D721Med (cell line): Measurements from ENCODE around the gene STPG4.

Experiments used
- DNase-seq: peaks from one replicate; pipeline ENCODE4 v3.0.0; 2011; ENCODE audit warnings: low spot score; ENCODE audit not compliant: insufficient read length
- FAIRE-seq: peaks from 2 replicates; lab custom pipeline; 2011; peaks lifted over from hg19 to GRCh38; lab: Jason Lieb, UNC
- TF ChIP-seq, protein P1 (sequence below): IDR thresholded peaks from 2 replicates; pipeline ENCODE4 v1.5.1; 2012; ENCODE audit warnings: mild to moderate bottlenecking, control low read depth; ENCODE audit not compliant: insufficient read depth; ENCODE audit errors: missing control alignments

Gene STPG4

DNA sequence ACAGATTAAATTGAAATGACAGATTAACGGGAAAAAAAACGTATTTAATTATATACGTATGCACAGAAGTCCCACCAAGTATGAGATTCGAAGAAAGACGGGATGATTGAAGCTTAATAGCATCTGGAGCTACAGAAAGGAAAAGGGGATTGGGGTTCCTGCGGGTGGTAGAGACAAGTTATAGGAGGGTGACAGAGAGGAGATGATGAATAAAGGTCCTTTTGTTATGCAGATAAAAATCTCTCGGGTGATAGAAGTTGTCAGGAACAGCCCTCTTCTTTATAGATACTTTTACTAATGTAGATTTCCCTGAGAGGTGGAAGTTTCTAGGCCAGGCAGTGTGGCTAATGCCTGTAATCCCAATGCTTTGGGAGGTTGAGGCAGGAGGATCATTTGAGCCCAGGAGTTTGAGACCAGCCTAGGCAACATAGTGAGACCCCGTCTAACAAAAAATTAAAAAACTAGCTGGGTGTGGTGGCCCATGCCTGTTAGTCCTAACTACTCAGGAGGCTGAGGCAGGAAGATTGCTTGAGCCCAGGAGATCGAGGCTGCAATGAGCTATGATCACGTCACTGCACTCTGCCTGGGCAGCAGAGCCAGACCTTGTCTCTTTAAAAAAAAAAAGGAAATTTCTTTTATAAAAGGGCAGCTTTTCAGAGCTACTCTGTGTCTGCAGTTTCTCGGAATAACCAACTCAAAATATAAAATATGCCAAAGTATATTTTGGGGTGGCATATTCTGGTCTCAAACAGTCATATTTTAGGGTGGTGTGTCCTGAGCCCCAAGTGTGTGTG lies 113.0 kb downstream of the STPG4 start:
- DNase-seq: no peak
- TF ChIP-seq, protein P1, sequence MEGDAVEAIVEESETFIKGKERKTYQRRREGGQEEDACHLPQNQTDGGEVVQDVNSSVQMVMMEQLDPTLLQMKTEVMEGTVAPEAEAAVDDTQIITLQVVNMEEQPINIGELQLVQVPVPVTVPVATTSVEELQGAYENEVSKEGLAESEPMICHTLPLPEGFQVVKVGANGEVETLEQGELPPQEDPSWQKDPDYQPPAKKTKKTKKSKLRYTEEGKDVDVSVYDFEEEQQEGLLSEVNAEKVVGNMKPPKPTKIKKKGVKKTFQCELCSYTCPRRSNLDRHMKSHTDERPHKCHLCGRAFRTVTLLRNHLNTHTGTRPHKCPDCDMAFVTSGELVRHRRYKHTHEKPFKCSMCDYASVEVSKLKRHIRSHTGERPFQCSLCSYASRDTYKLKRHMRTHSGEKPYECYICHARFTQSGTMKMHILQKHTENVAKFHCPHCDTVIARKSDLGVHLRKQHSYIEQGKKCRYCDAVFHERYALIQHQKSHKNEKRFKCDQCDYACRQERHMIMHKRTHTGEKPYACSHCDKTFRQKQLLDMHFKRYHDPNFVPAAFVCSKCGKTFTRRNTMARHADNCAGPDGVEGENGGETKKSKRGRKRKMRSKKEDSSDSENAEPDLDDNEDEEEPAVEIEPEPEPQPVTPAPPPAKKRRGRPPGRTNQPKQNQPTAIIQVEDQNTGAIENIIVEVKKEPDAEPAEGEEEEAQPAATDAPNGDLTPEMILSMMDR: no peak
- no peak for FAIRE-seq

DNA sequence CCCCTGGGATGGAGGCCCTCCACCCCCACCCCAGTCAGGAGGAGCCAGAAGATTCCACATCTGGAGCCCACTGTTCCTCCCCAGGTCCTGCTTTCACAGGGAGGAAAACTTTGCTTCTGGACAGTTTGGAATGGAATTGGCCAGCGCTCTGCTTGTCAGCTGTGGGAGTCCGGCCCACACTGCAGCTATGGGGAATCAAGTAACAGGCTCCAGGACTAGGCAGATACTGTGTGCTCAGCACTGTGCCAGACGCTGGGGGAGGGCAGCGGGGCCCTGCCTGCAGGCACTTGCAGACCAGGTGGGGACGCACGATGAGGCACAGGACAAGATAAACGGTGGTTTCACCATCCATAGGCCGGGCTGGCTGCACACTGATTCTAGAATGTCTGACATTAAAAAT lies 114.0 kb downstream of the STPG4 start:
- no peak for FAIRE-seq
- DNase-seq: no peak
- TF ChIP-seq, protein P1: no peak

DNA sequence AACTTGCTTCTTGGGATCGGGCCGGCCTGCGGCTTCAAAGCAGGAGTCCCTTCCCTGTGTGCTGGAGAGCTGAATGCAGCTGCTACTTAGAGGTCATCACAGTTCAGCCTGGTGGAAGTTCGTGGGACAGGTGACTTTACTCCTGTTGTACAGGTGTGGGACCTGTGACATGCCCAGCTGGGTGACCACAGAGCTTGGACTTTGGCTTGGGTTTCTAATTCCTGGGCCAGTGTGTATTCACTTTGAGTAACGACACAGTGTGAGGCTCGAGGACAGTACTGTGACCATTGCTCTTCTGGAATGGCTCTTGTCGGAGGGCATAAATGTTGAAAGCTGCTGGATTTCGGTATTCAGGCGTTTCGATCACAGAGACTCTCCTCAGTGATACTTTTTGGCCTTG lies 114.5 kb downstream of the STPG4 start:
- TF ChIP-seq, protein P1: no peak
- FAIRE-seq: no peak
- DNase-seq: no peak

DNA sequence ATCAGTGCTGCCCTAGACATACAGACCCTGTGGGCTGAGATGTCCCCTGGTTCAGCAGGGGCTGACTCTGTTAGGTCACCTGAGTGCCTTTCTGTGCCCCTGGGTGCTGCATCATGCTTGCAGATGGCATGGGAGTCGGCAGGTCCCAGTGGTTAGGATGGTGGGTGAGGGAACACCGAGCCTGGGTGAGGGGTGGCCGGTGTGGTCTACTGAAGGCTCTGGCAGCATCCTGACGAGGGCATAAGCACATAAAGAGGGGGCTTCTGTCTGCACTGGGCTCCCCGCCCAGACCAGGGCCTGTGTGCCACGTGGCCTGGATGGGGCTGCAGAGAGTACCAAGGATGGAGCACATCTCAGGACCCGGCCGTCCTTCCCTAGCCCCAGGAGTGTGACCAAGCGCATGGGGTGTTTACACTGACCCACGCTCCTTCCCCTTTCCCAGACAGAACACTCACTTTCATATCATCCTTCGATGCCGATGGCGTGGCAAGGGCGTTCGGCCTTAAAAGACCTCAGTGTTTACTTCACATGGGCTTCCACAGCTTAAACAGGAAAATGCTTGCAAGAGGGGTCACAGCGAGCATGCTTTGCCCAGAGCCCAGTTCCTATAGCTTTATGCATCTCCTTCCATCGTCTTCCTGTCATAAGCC lies 115.1 kb downstream of the STPG4 start:
- TF ChIP-seq, protein P1: no peak
- FAIRE-seq (no peak), DNase-seq (no peak)

DNA sequence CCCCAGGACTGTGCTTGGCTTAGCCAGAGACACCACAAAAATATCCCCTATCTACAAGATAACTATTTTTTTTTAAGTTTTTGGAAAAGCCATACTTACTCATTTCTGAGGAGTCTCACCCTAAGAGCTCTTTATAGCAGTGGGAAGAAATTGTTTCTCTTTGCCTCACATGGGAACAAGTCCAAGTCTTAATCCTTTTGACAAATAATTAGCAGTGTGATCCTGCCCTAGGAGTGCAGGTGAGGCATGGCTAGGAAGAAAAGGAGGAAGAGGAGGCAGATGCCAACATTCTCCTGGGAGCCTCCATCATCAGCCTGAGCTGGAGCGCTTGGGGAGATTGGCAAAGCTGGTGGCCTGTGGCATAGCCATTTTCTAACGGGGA lies 115.6 kb downstream of the STPG4 start:
- TF ChIP-seq, protein P1: no peak
- no peak for FAIRE-seq
- DNase-seq: no peak

DNA sequence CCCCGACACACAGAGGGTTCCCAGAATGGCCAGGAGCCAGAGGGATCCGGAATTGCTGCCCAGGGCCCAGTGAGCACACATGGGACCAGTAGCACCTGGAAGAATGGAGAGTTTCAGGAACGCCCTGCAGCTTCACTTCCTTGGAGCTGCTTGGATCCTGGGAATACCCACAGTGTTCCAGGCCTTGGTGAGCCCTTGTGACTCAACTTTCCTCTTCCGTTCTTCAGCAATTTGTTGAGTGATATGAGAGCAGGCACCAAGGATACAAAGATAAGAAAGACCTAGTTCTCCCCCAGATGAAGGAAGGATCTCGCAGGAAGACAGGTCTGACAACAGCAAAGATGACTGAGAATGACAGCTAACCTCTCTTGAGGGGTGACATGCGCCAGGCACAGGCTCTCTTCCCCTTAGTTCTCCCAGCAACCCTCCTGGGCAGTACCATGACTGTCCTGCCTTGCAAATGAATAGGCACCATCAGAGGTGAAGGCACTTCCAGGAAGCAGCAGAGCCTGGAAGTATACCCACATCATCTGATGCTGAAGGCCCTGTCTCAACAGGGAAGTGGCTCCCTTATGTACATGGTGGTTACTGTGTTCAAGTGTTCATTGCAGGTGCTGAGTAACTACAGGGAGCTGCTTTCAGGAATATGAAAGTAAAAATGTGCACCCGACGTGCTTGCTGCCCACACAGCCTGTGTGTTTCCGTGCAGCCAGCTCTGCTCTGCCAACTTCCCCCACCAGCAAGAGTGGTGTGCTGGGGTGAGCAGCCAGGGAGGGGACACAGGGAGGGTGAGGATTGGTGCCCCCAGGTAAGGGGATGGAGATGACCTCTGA lies 116.2 kb downstream of the STPG4 start:
- FAIRE-seq (no peak), DNase-seq (no peak)
- TF ChIP-seq, protein P1: no peak
